Effector memory CD4-positive, alpha-beta T cell (primary cell): ENCODE measurements around the gene DHRS7.
"Not testable (repeated sequence)": the region's sequence is repeated elsewhere in the genome, so short reads cannot be mapped to it uniquely, and the experiment has no call there.

Experiments
- DNase-seq, 3 donors: peaks; one replicate each; pipeline ENCODE4 v3.0.0-alpha.2; 2020
- H3K27ac ChIP-seq: 2 replicates; pipeline ENCODE4 v1.7.0; 2013; ENCODE audit warnings: mild to moderate bottlenecking, low read length, moderate library complexity; ENCODE audit not compliant: insufficient read depth, poor library complexity, severe bottlenecking
- H3K27me3 ChIP-seq: replicated peaks from 2 replicates; pipeline ENCODE4 v1.7.0; 2013; ENCODE audit warnings: mild to moderate bottlenecking, low read length; ENCODE audit not compliant: insufficient read depth, control insufficient read depth, poor library complexity, severe bottlenecking
- H3K36me3 ChIP-seq: 2 replicates; pipeline ENCODE4 v1.7.0; 2013; ENCODE audit warnings: mild to moderate bottlenecking, low read length, moderate library complexity; ENCODE audit not compliant: control insufficient read depth, insufficient read depth
- H3K4me1 ChIP-seq: 2 replicates; pipeline ENCODE4 v1.7.0; 2013; ENCODE audit warnings: low read length, mild to moderate bottlenecking; ENCODE audit not compliant: control insufficient read depth, insufficient read depth, poor library complexity, severe bottlenecking
- H3K4me3 ChIP-seq: 2 replicates; pipeline ENCODE4 v1.7.0; 2013; ENCODE audit warnings: low read length, low read depth, mild to moderate bottlenecking; ENCODE audit not compliant: insufficient read depth, poor library complexity, severe bottlenecking
- H3K9me3 ChIP-seq: 2 replicates; pipeline ENCODE4 v1.7.0; 2013; ENCODE audit warnings: mild to moderate bottlenecking, low read length, moderate library complexity; ENCODE audit not compliant: control insufficient read depth

DHRS7 gene

GRCh38 chr14:60101786-60102185, 63.4 kb downstream of the DHRS7 start:
- no peaks in the 10 kb centered on the region for H3K9me3 ChIP-seq
- H3K4me3 ChIP-seq, result no peak overlapping the region
- no peaks in the 10 kb centered on the region for H3K27me3 ChIP-seq
- H3K4me1 ChIP-seq, result no peaks in the 10 kb centered on the region
- no peak overlapping the region for H3K27ac ChIP-seq
- H3K36me3 ChIP-seq, result no peaks in the 10 kb centered on the region
- DNase-seq, result no peak

GRCh38 chr14:60099855-60100254, 65.3 kb downstream of the DHRS7 start:
- H3K27ac ChIP-seq, H3K36me3 ChIP-seq, H3K27me3 ChIP-seq, H3K4me1 ChIP-seq, H3K4me3 ChIP-seq, DNase-seq, H3K9me3 ChIP-seq: not testable (repeated sequence)

- no peaks in the 10 kb centered on the region for H3K9me3 ChIP-seq
- H3K27me3 ChIP-seq, result no peaks in the 10 kb centered on the region
- H3K27ac ChIP-seq, result no peak overlapping the region
- H3K36me3 ChIP-seq, result no peaks in the 10 kb centered on the region
- H3K4me3 ChIP-seq, result no peak overlapping the region
- peaks cover 4% of the 10 kb centered on the region for H3K4me1 ChIP-seq
- DNase-seq, result no peak
These were observed 67.2 kb downstream of the DHRS7 start for GRCh38 chr14:60097974-60098373.

GRCh38 chr14:60095781-60096450, 69.3 kb downstream of the DHRS7 start:
- Histone ChIP-seq H3K36me3 (no peaks in the 10 kb centered on the region), H3K27me3 (no peaks in the 10 kb centered on the region), H3K9me3 (no peaks in the 10 kb centered on the region), H3K27ac (no peak overlapping the region), H3K4me3 (no peak overlapping the region), H3K4me1 (peaks cover 7% of the 10 kb centered on the region)
- DNase-seq, result no peak

DNA sequence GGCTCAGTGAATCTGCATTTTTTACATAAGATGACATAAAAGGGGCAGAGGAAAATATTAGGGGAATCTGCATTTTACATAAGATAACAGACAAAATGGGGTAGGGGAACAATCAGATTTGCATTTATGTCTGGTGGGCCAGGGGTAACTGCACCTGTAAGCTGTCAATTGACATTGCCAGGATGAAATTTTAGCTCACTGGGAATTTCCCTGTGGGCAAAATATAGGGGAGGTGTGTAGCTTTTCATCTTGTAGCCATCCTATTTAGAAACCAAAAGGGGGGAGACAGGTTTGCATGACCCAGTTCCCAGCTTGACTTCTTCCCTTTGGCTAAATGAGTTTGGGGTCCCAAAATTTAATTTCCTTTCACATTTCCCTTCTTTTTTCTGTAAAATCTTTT, 70.0 kb downstream of the DHRS7 start:
- no peak overlapping the region for H3K4me3 ChIP-seq
- no peaks in the 10 kb centered on the region for H3K27me3 ChIP-seq
- H3K27ac ChIP-seq, result no peak overlapping the region
- no peak for DNase-seq
- peaks cover 7% of the 10 kb centered on the region for H3K4me1 ChIP-seq
- H3K9me3 ChIP-seq, result no peaks in the 10 kb centered on the region
- H3K36me3 ChIP-seq, result no peaks in the 10 kb centered on the region

DNA sequence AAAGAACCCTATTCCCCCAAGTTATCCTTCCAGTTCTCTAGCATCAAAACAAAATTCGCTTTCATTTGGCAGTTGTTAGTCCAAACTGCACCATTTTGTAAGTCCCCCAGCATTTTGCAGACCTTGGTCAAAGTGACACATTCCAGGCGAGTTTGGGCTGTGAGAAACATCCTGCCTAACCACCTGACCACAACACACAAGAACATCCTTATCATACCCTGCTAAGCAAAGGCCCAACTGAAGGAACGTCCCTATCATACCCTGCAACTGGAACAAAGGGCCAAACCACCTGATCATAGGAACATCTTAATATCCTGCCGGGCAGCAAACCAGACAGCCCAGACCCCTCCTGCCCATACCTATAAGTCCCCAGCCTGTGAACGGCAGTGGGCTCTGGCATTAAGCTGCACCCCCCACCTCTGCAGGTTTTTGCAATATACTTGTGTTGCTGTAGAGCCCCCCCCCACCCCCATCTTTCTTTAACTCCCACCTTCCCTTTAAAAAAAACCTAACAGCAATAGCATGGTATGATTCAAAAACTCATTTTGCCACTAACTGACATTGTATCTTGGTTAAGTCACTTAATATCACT, 70.8 kb downstream of the DHRS7 start:
- no peak overlapping the region for H3K27ac ChIP-seq
- no peaks in the 10 kb centered on the region for H3K27me3 ChIP-seq
- no peak overlapping the region for H3K4me3 ChIP-seq
- H3K36me3 ChIP-seq, result no peaks in the 10 kb centered on the region
- peaks cover 7% of the 10 kb centered on the region for H3K4me1 ChIP-seq
- DNase-seq, result no peak
- no peaks in the 10 kb centered on the region for H3K9me3 ChIP-seq
